ENCODE measurements around the gene HDDC3.

The HDDC3 gene

GRCh38 chr15:90953947-90954711 is 21.8 kb upstream of the HDDC3 start:
- DNase-seq (ENCODE audit: low read depth in 2 of 2) = no peak

GRCh38 chr15:90952901-90953677 is 20.7 kb upstream of the HDDC3 start:
- no peak for DNase-seq (ENCODE audit: low read depth in 2 of 2)

- DNase-seq (ENCODE audit: low read depth in 2 of 2) = no peak
Observed at GRCh38 chr15:90950676-90951075, 18.3 kb upstream of the HDDC3 start.

- no peak for DNase-seq (ENCODE audit: low read depth in 2 of 2)
Observed at GRCh38 chr15:90949979-90950675, 17.8 kb upstream of the HDDC3 start.

- no peak for DNase-seq (ENCODE audit: low read depth in 2 of 2)
Observed at GRCh38 chr15:90948506-90948905, 16.2 kb upstream of the HDDC3 start.

GRCh38 chr15:90947577-90948357 is 15.4 kb upstream of the HDDC3 start:
- no peak for DNase-seq (ENCODE audit: low read depth in 2 of 2)

GRCh38 chr15:90946941-90947576 is 14.7 kb upstream of the HDDC3 start:
- DNase-seq (ENCODE audit: low read depth in 2 of 2) = no peak

- no peak for DNase-seq (ENCODE audit: low read depth in 2 of 2)
Observed at GRCh38 chr15:90946538-90946937, 14.2 kb upstream of the HDDC3 start.

GRCh38 chr15:90945091-90945490 is 12.7 kb upstream of the HDDC3 start:
- no peak for DNase-seq (ENCODE audit: low read depth in 2 of 2)

GRCh38 chr15:90942354-90943120 is 10.2 kb upstream of the HDDC3 start:
- DNase-seq (ENCODE audit: low read depth in 2 of 2) = no peak

GRCh38 chr15:90941038-90941437 is 8.7 kb upstream of the HDDC3 start:
- no peak for DNase-seq (ENCODE audit: low read depth in 2 of 2)

- no peak for DNase-seq (ENCODE audit: low read depth in 2 of 2)
Observed at GRCh38 chr15:90939756-90940155, 7.4 kb upstream of the HDDC3 start.

GRCh38 chr15:90938261-90938660 is 5.9 kb upstream of the HDDC3 start:
- DNase-seq (ENCODE audit: low read depth in 2 of 2) = no peak

- DNase-seq (ENCODE audit: low read depth in 2 of 2) = no peak
Observed at GRCh38 chr15:90936823-90937222, 4.5 kb upstream of the HDDC3 start.

GRCh38 chr15:90934949-90935751 is 2.8 kb upstream of the HDDC3 start, which contains the start of gene UNC45A:
TSS of gene UNC45A (plus strand) at chr15:90935285. CDS start at chr15:90935325, 40 bp downstream.
- DNase-seq (ENCODE audit: low read depth in 2 of 2) = peak; percentile 90

GRCh38 chr15:90934256-90934948 is 2.1 kb upstream of the HDDC3 start:
- DNase-seq (ENCODE audit: low read depth in 2 of 2) = peak; percentile 62 to 67

GRCh38 chr15:90933301-90933700 is 952 bp upstream of the HDDC3 start:
- DNase-seq (ENCODE audit: low read depth in 2 of 2) = no peak

GRCh38 chr15:90932660-90932991 is 277 bp upstream of the HDDC3 start:
- no peak for DNase-seq (ENCODE audit: low read depth in 2 of 2)

GRCh38 chr15:90931575-90931827 is 848 bp downstream of the HDDC3 start:
- no peak for DNase-seq (ENCODE audit: low read depth in 2 of 2)
